Mucosa of descending colon (tissue), 3 donors: Measurements from ENCODE around the gene RAP2A. TPM values are rescaled to one million over a fixed set of nuclear protein-coding genes. Genes with fewer than 3 reads are reported as not detected.
A peak's percentile ranks its signal among the peaks of the same experiment; 100 is the strongest.

Source experiments
- ATAC-seq: fragments of 200-7000 bp; cut with Tn5 transposase; one replicate; pipeline ENCODE4 v1.9.1; 2020; ENCODE audit warnings: mild to moderate bottlenecking, moderate library complexity
- DNase-seq, 3 donors: peaks; one replicate each; pipeline ENCODE4 v3.0.0-alpha.2; 2020
- H3K36me3 ChIP-seq: fragments of 200-600 bp; one replicate; pipeline ENCODE4 v1.8.0; 2021; ENCODE audit warnings: low read depth, mild to moderate bottlenecking
- H3K4me1 ChIP-seq: fragments of 200-600 bp; one replicate; pipeline ENCODE4 v1.8.0; 2021; ENCODE audit warnings: low read depth, mild to moderate bottlenecking
- H3K4me3 ChIP-seq: fragments of 200-600 bp; one replicate; pipeline ENCODE4 v1.8.0; 2021; ENCODE audit warnings: mild to moderate bottlenecking
- H3K9me3 ChIP-seq: fragments of 200-600 bp; one replicate; pipeline ENCODE4 v1.8.0; 2021; ENCODE audit warnings: mild to moderate bottlenecking
- intact Hi-C, 2 donors: fragments of 100-400 bp; cut with DNase I in 1 of 2; cut with micrococcal nuclease in 1 of 2; formaldehyde crosslinking; loops; one replicate each; pipeline versions ENCODE4 v1.11.0 to v1.11.1; 2022; cut with DNase I, micrococcal nuclease
- total RNA-seq, 3 donors: library from RNA; stranded (reverse); fragmentation: NEBNext Ultra II Directional in 2 of 3; extraction: Animal tissue kit (Norgen Biotek cat#: 25700) in 2 of 3; gene quantifications; one replicate each; pipeline versions ENCODE4 v1.2.1 to v1.2.4, GENCODE V29; 2021 to 2023
- TF ChIP-seq, protein P1 (sequence below): fragments of 200-600 bp; IDR thresholded peaks from one replicate; pipeline ENCODE4 v1.8.0; 2022; ENCODE audit warnings: antibody characterized with exemption, mild to moderate bottlenecking
- donor health status: DM: no; HTN: no; CAD: no; lungs with moderate emphysema.
- donor health status: DM: no; HTN: no; CAD: no.
- donor health status: DM: no; HTN: yes; CAD: no.

The RAP2A gene
- total RNA-seq, 3 donors from 2014 or later: 25.5 to 32.5 (median 29.8) TPM

GRCh38 chr13:97430296-97430695, 3.7 kb upstream of the RAP2A start:
- intact Hi-C loops: no loop called here
- peaks cover 20% of the 10 kb centered on the region for H3K4me1 ChIP-seq
- H3K36me3 ChIP-seq: peaks cover 5% of the 10 kb centered on the region
- DNase-seq (no peak), ATAC-seq (no peak)
- no peaks in the 10 kb centered on the region for H3K9me3 ChIP-seq
- TF ChIP-seq, protein P1, sequence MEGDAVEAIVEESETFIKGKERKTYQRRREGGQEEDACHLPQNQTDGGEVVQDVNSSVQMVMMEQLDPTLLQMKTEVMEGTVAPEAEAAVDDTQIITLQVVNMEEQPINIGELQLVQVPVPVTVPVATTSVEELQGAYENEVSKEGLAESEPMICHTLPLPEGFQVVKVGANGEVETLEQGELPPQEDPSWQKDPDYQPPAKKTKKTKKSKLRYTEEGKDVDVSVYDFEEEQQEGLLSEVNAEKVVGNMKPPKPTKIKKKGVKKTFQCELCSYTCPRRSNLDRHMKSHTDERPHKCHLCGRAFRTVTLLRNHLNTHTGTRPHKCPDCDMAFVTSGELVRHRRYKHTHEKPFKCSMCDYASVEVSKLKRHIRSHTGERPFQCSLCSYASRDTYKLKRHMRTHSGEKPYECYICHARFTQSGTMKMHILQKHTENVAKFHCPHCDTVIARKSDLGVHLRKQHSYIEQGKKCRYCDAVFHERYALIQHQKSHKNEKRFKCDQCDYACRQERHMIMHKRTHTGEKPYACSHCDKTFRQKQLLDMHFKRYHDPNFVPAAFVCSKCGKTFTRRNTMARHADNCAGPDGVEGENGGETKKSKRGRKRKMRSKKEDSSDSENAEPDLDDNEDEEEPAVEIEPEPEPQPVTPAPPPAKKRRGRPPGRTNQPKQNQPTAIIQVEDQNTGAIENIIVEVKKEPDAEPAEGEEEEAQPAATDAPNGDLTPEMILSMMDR: no peak
- H3K4me3 ChIP-seq: no peak overlapping the region

- no peaks in the 10 kb centered on the region for H3K9me3 ChIP-seq
- H3K4me1 ChIP-seq: peaks cover 27% of the 10 kb centered on the region
- H3K4me3 ChIP-seq: no peak overlapping the region
- TF ChIP-seq, protein P1: no peak
- ATAC-seq: no peak
- DNase-seq: peak in 1 of 3 donors; percentile 12
- intact Hi-C loops: no loop called here
- H3K36me3 ChIP-seq: peaks cover 5% of the 10 kb centered on the region
Measured at GRCh38 chr13:97431171-97431764, 2.7 kb upstream of the RAP2A start.

- no peak for ATAC-seq
- intact Hi-C loops: no loop called here
- H3K9me3 ChIP-seq: no peaks in the 10 kb centered on the region
- peak overlapping the region; percentile 38 for H3K4me3 ChIP-seq
- peak in 1 of 3 donors; percentile 9 for DNase-seq
- peaks cover 27% of the 10 kb centered on the region for H3K4me1 ChIP-seq
- TF ChIP-seq, protein P1: no peak
- peaks cover 5% of the 10 kb centered on the region for H3K36me3 ChIP-seq
Measured at GRCh38 chr13:97432232-97432916, 1.6 kb upstream of the RAP2A start.

DNA sequence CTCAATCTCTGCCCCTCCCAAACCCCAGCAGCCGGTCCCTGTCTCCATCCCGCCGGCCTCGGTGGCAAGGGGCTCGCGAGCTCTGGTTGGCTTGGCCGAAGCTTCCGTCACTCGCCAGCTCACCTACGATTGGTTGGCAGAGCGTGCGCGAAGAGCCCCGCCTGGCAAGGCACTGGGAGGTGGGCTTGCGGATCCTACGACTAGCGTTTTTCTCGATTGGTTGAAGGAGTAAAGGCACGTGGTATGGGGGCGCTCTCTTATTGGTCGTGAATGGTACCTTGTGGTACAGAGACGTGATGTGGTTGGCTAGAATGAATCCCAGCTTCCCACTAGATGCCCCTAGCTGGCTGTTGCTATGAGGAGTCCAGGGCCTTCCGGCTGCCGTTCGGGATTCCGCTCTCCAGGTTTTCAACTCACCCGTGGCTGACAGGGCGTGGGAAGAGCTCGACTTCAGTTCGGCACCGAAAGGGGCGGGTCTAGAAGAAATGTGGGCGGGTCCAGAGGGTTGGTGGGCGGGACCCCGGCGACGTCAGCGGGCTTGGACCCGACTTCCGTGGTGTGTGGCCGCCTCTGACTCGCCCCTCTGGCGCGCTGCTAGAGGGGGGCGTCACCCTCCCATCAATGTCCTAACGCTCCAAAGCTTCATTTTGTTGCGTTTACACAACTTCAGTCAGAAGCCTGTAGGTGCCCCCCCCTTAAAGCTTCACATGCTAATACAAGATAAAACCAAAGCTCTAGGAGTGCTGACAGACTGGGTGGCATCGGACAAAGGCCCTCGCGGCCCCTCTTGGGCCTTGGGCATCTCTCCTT, 847 bp upstream of the RAP2A start:
- TF ChIP-seq, protein P1: peak; percentile 16
- intact Hi-C loops: no loop called here
- Histone ChIP-seq H3K36me3 (peaks cover 5% of the 10 kb centered on the region), H3K4me3 (peak overlapping the region; percentile 38), H3K9me3 (no peaks in the 10 kb centered on the region), H3K4me1 (peaks cover 27% of the 10 kb centered on the region)
- ATAC-seq: peak; percentile 89
- peak; percentile 99 to 100 (median 99) for DNase-seq

DNA sequence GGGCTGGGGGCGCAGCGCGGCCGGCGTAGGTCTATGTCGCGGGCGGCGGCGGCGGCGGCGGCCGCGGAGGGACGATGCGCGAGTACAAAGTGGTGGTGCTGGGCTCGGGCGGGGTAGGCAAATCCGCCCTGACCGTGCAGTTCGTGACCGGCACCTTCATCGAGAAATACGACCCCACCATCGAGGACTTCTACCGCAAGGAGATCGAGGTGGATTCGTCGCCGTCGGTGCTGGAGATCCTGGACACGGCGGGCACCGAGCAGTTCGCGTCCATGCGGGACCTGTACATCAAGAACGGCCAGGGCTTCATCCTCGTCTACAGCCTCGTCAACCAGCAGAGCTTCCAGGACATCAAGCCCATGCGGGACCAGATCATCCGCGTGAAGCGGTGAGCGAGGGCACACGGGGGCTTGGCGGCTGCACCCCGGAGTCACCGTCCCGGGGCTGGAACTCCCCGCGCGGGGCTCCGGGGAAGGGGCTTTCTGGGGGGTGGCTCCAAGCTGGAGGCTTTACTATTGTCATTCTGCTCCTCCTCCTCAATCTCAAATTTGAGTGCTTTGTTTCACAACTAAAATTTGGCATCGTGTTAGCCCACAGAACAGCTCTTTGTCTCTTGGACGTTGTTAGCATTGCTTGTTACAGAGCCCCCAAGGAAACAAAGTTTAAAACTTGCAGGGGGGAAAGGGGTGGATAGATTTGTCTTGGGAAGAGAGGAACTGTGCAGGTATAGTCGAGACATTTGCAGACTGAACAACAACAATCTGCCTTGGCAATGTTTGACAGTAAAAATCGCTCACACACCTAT, 630 bp downstream of the RAP2A start:
- intact Hi-C loops: no loop called here
- Histone ChIP-seq H3K9me3 (no peaks in the 10 kb centered on the region), H3K36me3 (peaks cover 5% of the 10 kb centered on the region), H3K4me1 (peaks cover 27% of the 10 kb centered on the region), H3K4me3 (peak overlapping the region; percentile 54)
- ATAC-seq (no peak), DNase-seq (peak; percentile 55 to 71 (median 70))
- TF ChIP-seq, protein P1: no peak
